GM12875 (cell line): ENCODE measurements around the gene DCP1A.

ENCODE experiments used
- H3K4me3 ChIP-seq: one replicate; pipeline ENCODE4 v1.5.1; 2011; ENCODE audit warnings: low read depth, low read length, control low read depth
- CTCF ChIP-seq: IDR thresholded peaks from 2 replicates; pipeline ENCODE4 v1.5.1; 2011; ENCODE audit warnings: low read depth, mild to moderate bottlenecking, control low read depth, inconsistent platforms, low read length, moderate library complexity, borderline replicate concordance; ENCODE audit not compliant: insufficient read depth

DCP1A gene

DNA sequence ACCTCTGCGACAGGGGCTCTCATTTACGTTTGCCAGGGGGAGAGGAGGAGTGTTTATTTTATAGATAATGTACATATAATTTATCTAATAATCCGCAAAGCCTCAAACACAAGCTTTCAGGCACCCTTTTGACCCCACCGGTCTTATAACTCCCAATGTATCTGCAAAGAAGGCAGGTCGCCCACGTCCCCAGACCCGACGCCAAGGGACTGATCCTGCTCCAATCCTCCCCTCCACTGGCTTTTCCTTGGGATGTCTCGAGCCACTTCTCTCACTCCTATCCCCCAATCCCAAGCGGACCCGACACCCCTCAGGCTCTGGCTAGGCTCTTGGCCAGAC, 452 bp downstream of the DCP1A start:
- H3K4me3 ChIP-seq, result peak overlapping the region; percentile 72
- no peak for TF ChIP-seq CTCF

DNA sequence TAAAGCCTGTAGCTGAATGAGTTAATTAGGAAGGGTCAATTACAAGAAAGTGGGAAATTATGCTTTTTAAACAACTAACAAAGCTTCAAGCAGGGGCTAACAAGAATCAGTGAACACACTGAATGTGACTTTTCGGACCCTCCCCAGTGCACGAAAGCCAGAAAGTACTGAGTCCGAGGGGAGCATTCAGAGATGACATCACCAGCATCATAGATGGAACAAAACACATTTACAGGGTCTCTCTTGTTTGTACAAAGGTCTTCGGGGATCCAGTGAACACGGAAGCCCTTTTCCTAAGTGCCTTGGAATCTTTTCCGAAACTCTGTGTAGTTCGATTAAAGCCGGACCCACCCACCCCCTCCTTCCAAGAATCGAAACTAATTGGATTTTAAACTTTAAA, 829 bp downstream of the DCP1A start:
- TF ChIP-seq CTCF, result no peak

DNA sequence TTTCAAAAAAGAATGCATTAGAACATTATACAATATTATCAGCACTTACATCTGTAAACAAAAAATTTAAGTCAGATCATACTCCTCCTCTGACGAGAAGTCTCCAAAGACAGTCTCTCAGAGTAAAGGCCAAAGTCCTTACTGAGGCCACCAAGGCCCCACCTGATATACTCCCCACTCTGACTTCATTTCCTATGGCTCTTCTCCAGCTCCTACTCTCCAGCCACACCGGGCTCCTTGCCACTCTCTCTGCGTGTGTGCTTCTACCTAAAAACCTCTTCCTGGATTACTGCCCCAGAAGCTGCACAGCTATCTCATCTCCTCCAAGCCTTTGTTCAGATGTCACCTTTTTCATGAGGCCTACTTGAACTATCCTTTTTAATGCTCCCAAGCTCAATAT, 5.0 kb downstream of the DCP1A start:
- no peak for TF ChIP-seq CTCF
- no peak overlapping the region for H3K4me3 ChIP-seq

More for the DNA sequence above, 829 bp downstream of the DCP1A start:
- peak overlapping the region; percentile 72 for H3K4me3 ChIP-seq

GRCh38 chr3:53337167-53337940, 10.0 kb downstream of the DCP1A start:
- no peak for TF ChIP-seq CTCF

DNA sequence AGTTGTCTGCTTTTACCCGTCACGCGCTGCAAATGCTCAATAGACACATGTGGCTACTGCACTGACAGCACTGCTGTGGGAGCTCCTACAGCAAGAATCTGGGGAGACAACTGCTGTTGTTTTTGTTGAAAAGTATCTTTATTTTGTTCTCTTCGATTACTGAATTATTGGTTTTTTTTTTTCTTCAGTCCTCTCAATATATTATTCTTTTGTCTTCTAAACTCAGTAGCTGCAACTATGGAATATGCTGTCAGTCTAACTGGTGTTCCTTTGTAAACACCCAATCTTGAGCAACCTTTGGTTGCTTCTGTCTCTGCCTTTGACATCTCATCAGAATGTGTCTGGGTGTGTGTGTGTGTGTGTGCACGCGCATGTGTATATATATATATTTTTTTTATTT, 12.6 kb downstream of the DCP1A start:
- no peak overlapping the region for H3K4me3 ChIP-seq
- TF ChIP-seq CTCF, result no peak

More at GRCh38 chr3:53337167-53337940, 10.0 kb downstream of the DCP1A start:
- H3K4me3 ChIP-seq, result no peak overlapping the region

GRCh38 chr3:53331871-53332270, 15.5 kb downstream of the DCP1A start:
- no peak for TF ChIP-seq CTCF
- H3K4me3 ChIP-seq, result no peak overlapping the region

DNA sequence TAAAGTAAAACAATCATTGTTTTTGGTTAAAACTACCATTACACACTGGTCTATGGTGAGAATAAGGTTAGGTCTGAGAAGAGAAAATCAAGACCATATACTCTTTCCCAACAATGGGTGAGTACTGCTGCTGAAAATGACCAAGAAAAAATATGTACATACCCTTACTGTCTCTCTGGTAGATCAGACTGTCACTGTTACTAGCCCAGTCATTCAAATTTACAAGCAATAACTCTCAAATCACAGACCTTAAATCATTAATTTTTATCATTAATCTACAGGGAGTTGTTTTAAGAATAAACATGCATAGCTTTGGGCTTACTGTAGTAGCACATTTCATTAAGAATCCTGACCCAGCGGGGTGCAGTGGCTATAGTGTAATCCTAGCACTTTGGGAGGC, 17.4 kb downstream of the DCP1A start:
- no peak for TF ChIP-seq CTCF
- H3K4me3 ChIP-seq, result no peak overlapping the region
